ENCODE results near the gene JMJD8.

JMJD8 gene

DNA sequence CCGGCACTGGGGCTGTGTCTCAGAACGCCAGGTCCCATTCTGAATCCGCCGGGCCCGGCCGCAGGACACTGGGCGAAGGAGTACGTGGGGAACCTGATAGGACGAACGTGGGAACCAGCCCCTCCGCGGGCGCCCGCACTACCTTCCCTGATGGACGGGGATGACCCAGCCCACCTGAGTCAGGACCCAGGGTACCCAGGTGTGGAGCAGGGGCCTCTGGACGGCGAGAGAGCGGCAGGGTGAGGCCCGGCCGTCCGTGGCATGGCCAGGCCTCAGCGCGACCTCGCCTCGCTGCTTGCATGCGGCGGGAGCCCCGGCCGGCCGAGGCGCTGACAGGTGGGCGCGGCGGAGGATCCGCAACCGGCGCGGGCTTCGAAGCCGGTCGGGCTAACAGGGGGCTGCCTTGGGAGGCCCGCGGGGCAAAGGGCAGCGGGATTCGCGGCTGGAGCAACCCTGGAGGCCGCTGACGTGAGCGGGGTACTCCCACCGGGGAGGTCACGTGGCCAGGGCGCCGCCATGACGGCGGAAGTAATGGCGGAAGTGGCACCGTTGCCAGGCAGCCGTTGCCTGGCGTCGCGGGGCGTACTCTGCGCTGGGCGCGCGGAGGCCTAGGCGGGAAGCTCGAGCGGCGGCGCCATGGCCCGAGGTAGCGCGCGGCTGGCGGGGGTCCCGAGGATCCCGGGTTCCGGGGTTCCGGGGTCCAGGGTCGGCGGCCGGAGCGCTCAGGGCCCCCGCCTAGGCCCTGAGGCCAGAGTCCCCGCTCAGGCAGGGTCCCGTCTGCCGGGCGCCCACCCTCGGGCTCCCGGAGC is 35.1 kb downstream of the JMJD8 start, which contains the start of gene WDR90:
TSS of gene WDR90 (plus strand) at position 585 of the 809 bp plus-strand sequence. CDS start at position 637, 52 bp downstream.
- TF ChIP-seq JUND (IDR thresholded peaks at IDR 0.05; ENCODE audit: low read depth) = no peak
- in situ Hi-C loops (cut with HindIII; ENCODE audit: low pct_unique_long_range_greater_than_20kb, low sequenced_read_pairs) = no loop called here
- DNase-seq (ENCODE audit: low read depth in 1 of 2, low spot score in 1 of 2) = peak; percentile 91 to 98

DNA sequence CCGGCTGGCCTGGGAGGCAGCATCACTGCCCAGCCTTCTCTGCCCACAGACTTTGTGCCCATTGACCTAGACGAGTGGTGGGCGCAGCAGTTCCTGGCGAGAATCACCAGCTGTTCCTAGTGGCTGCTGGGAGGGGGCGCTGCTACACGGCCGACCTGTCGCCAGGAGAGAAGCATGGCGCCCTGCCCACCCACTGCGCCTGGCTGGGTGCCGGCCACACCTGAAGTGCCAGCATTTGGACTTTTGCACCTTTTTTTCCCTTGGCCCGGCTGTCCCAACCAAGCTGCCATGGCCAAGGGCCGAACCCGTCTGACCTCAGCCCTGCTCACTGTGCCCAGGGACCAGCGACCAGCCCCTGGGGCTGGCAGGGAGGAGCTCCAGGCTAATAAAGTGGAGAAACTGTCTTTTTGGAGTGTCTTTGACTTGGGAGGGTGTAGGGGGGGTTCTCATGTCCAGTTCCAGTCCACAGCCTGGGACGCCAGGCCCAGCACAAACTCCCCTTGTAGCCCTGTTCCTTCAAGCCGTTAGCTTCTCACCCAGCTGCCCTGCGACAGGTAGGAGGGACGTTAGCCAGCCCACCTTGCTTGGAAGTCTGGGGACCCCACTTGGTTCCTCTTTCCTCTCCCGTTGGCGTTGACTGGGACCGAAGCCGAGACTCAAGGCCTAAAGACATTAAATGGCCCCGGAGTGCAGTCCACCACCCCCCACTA is 35.9 kb downstream of the JMJD8 start:
- no peak for TF ChIP-seq JUND (IDR thresholded peaks at IDR 0.05; ENCODE audit: low read depth)
- in situ Hi-C loops (cut with HindIII; ENCODE audit: low pct_unique_long_range_greater_than_20kb, low sequenced_read_pairs) = no loop called here
- DNase-seq (ENCODE audit: low read depth in 1 of 2, low spot score in 1 of 2) = no peak

DNA sequence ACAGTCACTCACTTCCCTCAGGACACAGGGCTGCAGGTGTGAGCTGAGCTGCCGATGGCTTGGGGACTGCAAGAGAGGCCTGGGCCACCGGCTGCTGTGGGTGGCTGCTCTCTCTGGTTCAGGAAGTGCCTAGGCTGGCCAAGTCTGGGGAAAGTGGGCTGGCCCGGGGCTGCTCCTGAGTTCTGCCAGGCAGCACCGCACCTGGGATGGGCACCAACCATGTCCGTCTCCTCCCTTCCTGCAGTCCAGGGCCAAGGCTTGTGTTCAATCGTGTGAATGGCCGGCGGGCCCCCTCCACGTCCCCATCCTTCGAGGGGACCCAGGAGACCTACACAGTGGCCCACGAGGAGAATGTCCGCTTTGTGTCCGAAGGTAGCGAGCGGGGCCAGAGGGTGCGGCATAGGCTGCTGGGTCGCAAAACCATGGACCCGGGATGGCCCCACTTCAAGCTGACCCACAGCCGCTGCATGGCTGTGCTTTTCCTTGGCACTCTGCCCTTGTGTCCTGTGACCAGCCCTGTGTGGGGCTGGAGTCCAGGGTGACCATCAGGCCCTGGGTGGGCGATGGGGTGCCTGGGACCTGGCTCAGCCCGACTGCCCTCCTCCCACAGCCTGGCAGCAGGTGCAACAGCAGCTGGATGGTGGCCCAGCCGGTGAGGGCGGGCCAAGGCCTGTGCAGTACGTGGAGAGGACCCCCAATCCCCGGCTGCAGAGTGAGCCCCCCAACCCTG is 36.8 kb downstream of the JMJD8 start:
- DNase-seq (ENCODE audit: low read depth in 1 of 2, low spot score in 1 of 2) = no peak
- in situ Hi-C loops (cut with HindIII; ENCODE audit: low pct_unique_long_range_greater_than_20kb, low sequenced_read_pairs) = no loop called here
- TF ChIP-seq JUND (IDR thresholded peaks at IDR 0.05; ENCODE audit: low read depth) = no peak

DNA sequence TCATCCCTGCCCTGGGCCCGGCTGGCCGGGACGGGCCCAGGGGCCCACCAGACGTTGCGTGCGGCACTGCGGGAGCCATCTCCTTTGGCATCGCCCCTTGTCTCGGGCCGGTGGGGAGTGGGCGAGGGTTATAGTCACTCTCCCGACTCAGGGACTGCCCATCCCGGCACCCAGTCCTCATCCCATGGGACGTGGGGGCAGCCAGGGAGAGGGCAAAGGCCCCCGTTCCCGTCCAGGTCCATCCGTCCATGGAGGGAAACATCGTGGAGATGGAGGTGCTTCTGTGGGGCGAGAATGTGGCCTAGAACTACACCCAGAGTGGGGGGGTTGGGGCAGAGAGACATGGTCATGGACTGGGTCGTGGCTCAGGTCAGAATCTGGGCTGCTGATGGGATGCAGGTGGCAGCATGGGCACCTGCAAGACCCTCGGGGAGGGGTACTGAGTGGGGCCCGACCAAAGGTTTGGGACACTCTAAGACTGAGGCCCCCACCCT is 37.4 kb downstream of the JMJD8 start:
- TF ChIP-seq JUND (IDR thresholded peaks at IDR 0.05; ENCODE audit: low read depth) = no peak
- no peak for DNase-seq (ENCODE audit: low read depth in 1 of 2, low spot score in 1 of 2)
- in situ Hi-C loops (cut with HindIII; ENCODE audit: low pct_unique_long_range_greater_than_20kb, low sequenced_read_pairs) = no loop called here

DNA sequence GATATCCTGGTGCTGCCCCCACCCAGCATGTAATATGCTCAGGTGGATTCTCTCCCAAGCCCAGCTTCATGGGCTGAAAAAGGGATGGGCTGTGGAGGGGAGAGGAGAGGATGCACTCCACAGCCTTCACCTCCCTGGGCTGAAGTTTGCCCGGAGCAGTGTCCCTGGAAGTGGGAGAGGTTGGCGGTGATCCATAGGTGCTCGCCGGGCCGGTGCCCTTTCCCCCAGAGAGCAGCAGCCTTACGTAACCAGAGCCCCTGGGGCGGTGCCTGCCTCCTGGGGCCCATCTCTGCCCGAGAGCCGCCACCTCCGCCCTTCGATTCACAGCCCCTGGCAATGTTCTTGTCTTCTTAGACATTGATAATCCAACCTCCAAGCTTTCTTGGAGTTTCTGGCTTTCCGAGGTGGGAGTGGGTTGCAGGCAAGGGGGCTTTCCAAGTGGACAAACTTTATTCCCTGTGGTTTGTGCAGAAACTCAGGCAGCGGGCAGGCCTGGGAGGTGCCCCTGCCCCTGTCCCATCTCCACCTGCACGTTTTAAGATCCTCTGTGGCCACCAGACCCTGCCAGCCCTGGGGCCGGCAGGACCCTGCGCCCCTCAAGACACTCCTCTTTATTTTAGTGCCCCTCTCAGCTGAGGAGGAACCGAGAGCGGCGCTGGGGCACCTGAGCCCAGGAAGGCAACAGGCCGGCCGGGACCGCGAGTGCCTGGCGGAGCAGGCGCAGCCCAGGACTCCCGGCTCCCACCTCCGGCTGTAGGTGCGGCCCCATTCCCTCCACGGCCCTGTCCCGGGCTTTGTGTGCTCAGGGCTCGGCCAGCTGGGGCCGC is 38.1 kb downstream of the JMJD8 start:
- TF ChIP-seq JUND (IDR thresholded peaks at IDR 0.05; ENCODE audit: low read depth) = no peak
- in situ Hi-C loops (cut with HindIII; ENCODE audit: low pct_unique_long_range_greater_than_20kb, low sequenced_read_pairs) = no loop called here
- no peak for DNase-seq (ENCODE audit: low read depth in 1 of 2, low spot score in 1 of 2)

DNA sequence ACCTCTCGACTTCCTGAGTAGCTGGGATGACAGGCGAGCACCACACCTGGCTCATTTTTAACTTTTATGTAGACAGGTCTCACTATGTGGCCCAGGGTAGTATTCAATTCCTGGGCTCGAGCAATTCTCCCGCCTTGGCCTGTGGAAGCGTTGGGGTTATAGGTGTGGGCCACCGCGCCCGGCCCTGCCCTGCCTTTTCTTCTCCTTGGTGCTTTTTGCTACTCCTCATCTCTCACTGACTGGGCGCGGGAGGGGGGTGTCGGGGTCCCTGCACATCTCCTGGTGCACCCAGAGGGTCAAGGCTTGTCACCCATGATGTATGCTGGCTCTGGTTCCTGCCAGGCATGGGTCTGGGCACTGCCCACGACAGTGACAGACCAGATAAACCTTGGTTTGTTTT is 39.6 kb downstream of the JMJD8 start:
- no peak for TF ChIP-seq JUND (IDR thresholded peaks at IDR 0.05; ENCODE audit: low read depth)
- in situ Hi-C loops (cut with HindIII; ENCODE audit: low pct_unique_long_range_greater_than_20kb, low sequenced_read_pairs) = no loop called here
- no peak for DNase-seq (ENCODE audit: low read depth in 1 of 2, low spot score in 1 of 2)

DNA sequence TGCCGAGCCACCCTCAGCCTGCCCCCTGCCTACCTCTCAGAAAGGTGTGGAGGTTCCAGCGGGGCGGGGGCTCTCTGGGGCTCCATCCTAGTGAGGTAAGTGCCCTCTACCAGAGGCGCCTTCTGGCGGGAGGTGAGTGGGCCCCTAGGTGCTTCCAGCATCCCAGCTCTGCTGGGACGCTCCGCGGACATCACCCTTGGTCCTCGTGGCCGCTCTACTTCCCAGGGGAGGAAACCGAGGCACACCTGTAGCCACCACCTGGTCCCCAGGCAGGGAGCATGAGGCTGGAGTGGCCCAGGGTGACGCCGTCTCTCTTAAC is 41.1 kb downstream of the JMJD8 start:
- no peak for TF ChIP-seq JUND (IDR thresholded peaks at IDR 0.05; ENCODE audit: low read depth)
- in situ Hi-C loops (cut with HindIII; ENCODE audit: low pct_unique_long_range_greater_than_20kb, low sequenced_read_pairs) = no loop called here

DNA sequence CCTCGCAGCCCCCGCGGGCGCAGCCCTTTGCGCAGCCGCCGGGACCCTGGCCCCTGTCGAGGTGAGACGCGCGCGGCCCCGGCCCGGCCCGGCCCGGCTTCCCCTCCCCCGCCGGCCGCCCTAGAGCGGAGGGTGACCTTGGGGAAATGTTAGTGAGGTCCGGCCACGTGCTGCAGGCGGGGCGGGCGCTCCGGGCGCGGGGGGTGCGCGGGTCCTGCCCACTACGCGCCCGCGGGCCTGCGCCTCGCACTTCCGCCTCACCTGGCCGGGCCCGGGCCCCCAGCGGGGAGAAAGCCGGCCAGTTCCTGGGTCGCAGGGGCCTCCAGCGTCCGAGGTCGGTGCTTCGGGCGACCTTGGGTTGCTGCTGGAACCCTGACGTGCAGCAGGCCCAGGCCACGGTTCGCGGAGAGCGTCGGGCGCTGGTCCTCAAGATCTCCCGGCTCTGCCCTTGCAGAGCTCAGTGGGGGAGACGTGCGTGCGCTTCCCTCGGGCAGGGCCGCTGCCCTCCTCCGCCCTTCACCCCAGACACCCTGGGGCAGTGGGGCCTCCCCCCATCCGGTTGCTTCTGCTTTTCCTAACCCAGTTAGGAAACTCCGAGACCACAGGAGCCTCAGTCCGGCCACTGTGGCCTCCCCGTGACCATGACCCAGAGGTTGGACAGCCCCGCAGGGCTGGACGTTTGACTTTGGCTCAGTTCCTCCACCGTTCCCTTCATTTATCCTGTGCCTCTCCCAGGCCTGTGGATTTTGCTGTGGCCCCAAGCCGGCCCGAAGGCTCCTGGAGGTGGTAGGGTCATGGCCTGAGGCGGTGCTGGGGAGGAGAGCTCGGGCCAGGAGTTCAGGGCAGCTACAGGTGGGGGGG is 41.7 kb downstream of the JMJD8 start:
- peak; percentile 84 to 87 for DNase-seq (ENCODE audit: low read depth in 1 of 2, low spot score in 1 of 2)
- in situ Hi-C loops (cut with HindIII; ENCODE audit: low pct_unique_long_range_greater_than_20kb, low sequenced_read_pairs) = no loop called here

More for the DNA sequence above, 41.1 kb downstream of the JMJD8 start:
- no peak for DNase-seq (ENCODE audit: low read depth in 1 of 2, low spot score in 1 of 2)

DNA sequence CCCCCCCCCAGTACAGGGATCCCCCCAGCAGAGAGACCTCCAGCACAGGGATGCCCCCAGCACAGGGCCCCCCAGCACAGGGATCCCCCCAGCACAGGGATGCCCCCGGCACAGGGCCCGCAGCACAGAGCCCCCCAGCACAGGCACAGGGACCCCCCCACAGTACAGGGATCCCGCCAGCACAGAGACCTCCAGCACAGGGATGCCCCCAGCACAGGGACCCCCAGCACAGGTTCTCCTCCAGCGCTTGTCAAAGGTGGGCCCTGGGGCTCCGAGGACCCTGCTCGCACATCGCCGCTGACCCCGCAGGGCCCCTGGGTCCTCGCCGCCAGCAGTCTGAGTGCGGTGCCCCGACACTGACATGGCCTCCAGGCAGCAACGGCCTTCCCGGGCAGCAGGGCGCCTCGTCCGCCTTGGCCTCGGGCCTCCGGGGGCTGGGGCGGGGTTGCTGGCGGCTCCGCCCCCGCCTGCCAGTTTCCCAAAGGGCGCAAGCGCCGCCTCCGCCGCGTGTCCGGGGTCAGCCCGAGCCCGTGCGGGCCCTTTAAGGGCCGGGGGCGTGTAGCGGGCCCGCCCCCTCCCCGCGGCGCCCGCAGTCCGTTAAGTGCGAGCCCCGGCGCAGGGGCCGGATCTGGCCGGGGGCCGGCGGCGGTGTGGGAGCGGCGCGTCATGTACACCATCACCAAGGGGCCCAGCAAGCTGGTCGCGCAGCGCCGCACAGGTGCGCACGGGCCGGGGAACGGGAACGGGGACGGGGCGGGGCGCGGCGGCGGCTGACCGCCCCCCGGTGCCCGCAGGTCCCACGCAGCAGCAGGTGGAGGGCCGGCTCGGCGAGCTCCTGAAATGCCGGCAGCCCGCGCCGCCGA is 42.6 kb downstream of the JMJD8 start, which contains the start of gene MCRIP2:
TSS of gene MCRIP2 (plus strand) at position 503 of the 863 bp plus-strand sequence. CDS start at position 667, 164 bp downstream.
- DNase-seq (ENCODE audit: low read depth in 1 of 2, low spot score in 1 of 2) = peak; percentile 92 to 95
- no peak for TF ChIP-seq JUND (IDR thresholded peaks at IDR 0.05; ENCODE audit: low read depth)
- in situ Hi-C loops (cut with HindIII; ENCODE audit: low pct_unique_long_range_greater_than_20kb, low sequenced_read_pairs) = no loop called here

More for the DNA sequence above, 41.7 kb downstream of the JMJD8 start:
- TF ChIP-seq JUND (IDR thresholded peaks at IDR 0.05; ENCODE audit: low read depth) = no peak

DNA sequence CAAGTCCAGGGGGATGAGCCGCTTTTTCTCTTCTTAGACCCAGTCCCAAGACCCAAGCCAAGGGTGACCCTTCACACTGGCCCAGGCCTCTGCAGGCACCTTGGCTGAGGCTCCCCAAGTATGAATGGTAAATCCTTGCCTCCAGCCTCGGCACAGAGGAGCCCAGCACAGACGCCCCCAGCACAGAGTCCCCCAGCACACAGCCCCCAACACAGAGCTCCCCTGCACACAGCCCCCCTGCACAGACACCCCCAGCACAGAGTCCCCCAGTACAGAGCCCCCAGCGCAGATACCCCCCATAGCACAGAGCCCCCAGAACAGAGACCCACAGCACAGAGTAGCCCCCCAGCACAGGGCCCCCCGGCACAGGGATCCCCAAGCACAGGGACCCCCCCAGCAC is 43.5 kb downstream of the JMJD8 start:
- TF ChIP-seq JUND (IDR thresholded peaks at IDR 0.05; ENCODE audit: low read depth) = no peak
- in situ Hi-C loops (cut with HindIII; ENCODE audit: low pct_unique_long_range_greater_than_20kb, low sequenced_read_pairs) = no loop called here
- no peak for DNase-seq (ENCODE audit: low read depth in 1 of 2, low spot score in 1 of 2)

Measured in T47D (cell line).